A549 treated with dexamethasone at 1 μM for 4 hours (cell line): ENCODE data around the gene HERPUD1. TPM values are rescaled to one million over a fixed set of nuclear protein-coding genes. Genes with fewer than 3 reads are reported as not detected.

Source experiments
- total RNA-seq: library from RNA; stranded (reverse); fragments of 200-300 nt; extraction: Qiagen RNA extraction; gene quantifications from 5 replicates; pipeline ENCODE4 v1.2.3, GENCODE V29; 2022

The HERPUD1 gene
- total RNA-seq, result 93.4 to 112 TPM (median 95.0 TPM) in 5 replicates

DNA sequence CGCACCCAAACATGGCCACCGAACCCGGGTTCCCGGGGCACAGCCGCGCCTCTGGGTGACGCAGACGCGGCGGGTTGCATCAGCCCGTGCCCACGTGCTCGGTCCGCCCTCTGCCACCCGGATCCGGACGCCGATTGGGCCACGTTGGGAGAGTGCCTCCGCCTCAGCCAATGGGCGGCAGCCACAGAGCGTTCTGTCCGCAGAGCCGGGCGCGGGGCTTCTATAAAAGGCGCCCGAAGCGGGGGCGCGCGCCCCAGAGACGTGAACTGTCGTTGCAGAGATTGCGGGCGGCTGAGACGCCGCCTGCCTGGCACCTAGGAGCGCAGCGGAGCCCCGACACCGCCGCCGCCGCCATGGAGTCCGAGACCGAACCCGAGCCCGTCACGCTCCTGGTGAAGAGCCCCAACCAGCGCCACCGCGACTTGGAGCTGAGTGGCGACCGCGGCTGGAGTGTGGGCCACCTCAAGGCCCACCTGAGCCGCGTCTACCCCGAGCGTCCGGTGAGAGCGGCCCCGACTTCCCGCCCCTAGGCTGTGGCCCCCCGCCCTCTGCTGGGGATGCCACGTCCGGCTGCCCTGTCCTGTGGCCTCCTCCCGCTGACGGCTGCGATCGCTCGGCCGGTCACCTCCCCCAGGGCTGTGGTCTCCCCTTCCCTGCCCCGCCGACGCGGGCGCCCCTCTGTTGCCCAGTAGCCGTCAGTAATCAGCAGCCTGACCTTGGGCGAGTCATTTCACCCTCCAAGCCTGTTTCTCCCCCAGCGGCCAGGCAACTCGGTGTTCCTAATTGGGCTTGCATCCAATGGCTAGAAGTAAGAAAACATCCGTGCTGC, at the start of gene HERPUD1:
TSS of gene HERPUD1 (plus strand) at position 251 of the 829 bp plus-strand sequence. CDS start at position 354, 103 bp downstream.

DNA sequence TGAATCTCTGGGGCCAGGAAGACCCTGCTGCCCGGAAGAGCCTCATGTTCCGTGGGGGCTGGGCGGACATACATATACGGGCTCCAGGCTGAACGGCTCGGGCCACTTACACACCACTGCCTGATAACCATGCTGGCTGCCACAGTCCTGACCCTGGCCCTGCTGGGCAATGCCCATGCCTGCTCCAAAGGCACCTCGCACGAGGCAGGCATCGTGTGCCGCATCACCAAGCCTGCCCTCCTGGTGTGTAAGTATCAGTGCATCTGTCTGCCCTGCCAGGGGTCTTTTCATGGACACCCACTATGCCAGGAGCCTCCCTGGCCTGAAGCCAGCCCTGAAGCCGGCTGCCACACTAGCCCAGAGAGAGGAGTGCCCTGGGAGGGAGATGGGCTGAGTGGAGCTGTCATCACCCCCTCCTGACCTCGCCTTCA, 29.9 kb downstream of the HERPUD1 start, which contains the start of gene CETP:
TSS of gene CETP (plus strand) at position 100 of the 431 bp plus-strand sequence. CDS start at position 130, 30 bp downstream.

DNA sequence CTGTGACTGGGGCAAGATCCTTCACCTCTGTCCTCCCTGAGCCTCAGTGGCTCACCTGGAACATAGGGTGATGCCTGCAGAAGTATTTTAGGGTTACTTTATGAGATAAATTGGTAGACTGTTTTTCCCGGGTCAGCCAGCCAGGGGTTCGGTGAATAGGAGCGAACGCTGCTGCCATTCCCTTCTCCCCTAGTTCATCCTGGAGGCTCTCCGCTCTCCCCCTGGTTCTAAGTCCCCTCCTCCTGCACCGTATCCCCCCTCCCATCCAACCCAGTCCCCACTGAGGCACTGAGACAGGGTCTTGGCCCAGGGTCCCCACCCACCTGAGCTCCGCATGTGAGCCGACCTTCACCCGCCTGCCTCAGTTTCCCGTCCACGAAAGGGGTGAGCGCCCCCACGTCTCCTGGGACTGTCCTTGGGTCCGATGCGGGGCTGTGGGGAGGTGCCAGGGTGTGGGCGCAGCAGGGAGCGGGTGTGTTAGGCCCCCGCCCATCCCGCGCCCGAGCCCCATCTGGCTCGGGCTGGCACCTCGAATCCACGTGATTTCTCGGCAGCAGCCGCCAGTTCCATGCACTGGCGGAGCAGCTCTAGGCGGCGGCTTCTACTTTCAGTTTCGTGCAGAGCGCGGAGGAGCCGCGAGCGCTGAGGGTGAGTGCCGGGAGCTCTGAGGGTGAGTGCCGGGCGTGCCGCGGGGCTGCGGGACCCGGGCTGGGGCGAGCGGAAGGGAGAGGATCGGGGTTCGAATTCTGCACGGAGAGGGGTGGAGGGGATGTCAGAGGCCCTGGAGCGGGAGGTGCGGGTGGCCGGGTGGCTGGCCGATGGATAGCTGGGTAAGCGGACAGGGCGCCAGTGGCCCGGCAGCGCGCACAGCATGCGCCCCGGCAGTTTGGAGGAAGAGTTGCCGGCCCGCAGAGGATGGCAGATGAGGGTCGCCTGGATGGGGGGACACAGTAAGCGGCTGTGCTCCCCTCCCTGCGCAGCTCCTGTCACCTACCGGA, 57.3 kb downstream of the HERPUD1 start, which contains the start of gene NLRC5:
TSS of gene NLRC5 (plus strand) at position 610 of the 998 bp plus-strand sequence. CDS start 31,156 bp downstream, outside the sequence.

Other genes starting within 250 kb of the HERPUD1 start
- gene MT1X, start 249.7 kb upstream of the HERPUD1 start, total RNA-seq, result 401 to 928 TPM (median 662 TPM) in 5 replicates
- gene NUP93, start 202.0 kb upstream of the HERPUD1 start, total RNA-seq, result 84.6 to 107 TPM (median 102 TPM) in 5 replicates
- 0.04 TPM in 1 of 5 replicates, not detected in the others for gene SLC12A3, start 66.9 kb upstream of the HERPUD1 start, total RNA-seq
- not detected in 5 replicates for gene CETP, start 29.8 kb downstream of the HERPUD1 start, total RNA-seq
- gene NLRC5, start 57.4 kb downstream of the HERPUD1 start, total RNA-seq, result 2.3 to 3.0 TPM (median 2.8 TPM) in 5 replicates
- gene CPNE2, start 160.4 kb downstream of the HERPUD1 start, total RNA-seq, result 36.5 to 53.8 TPM (median 52.1 TPM) in 5 replicates